GM19463 (cell line): ENCODE data around the gene CBFA2T3.

Source experiments
- ATAC-seq: cut with Tn5 transposase; IDR thresholded peaks from one replicate; pipeline ENCODE4 v1.9.1; 2021; ENCODE audit warnings: mild to moderate bottlenecking, moderate library complexity; ENCODE audit not compliant: unreplicated experiment

CBFA2T3 gene

GRCh38 chr16:88999457-89000206 is 22.6 kb upstream of the CBFA2T3 start:
- no peak for ATAC-seq

DNA sequence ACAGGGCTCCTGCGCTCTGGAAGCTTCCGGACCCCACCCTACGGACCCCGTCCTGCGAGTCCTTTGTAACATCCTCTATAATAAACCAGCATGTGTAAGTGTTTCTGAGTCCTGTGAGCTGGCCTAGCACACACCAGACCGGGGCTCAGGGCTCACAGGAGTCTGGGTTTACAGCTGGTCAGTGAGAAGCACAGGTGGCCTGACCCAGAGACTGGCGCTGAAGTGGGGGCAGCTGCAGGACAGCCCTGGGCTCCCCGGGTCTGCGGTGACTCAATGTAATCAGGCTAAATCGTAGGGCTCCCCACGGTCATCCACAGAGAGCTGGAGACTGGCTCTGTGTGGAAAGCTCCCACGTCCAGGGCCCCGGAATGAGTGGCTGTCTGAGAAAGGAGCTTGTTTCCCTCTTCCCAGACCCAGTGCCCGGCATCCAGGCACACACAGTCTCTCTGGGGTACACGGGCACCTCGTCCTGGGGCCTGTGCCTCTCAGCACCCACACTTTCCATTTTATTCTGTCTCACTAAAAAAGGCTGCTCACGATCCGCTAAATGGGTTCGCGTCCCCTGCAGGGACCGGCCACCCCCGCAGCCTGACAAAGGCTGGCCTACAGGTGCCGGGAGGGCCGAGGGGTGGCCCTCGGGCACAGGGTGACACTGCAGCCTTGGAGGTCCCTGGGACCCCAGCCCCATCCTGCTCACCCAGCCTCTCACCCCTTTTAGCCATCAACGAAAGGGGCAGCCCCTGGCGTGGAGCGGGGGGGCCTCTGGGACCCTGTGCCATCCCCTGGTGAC is 18.9 kb upstream of the CBFA2T3 start:
- no peak for ATAC-seq

- no peak for ATAC-seq
Observed at GRCh38 chr16:88995194-88995593, 18.2 kb upstream of the CBFA2T3 start.

DNA sequence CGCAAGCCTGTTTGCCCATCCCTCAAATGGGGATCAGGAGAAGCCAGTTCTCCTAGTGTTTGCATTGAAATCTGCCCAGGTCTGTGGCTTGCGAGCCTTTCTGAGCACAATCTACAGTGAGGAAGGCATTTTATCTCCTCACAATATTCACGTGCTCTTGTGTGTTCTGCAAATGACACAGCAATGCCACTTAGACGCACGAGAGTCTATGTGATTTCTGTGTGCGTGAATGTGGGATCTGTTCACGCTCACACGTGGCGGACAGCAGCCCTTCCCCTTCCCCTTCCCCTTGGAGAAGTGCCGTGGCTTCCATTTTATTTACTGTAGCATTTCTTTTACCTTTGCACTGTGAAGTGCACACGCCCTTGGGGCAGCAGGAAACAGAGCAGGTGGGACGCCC is 17.7 kb upstream of the CBFA2T3 start:
- ATAC-seq, result no peak

DNA sequence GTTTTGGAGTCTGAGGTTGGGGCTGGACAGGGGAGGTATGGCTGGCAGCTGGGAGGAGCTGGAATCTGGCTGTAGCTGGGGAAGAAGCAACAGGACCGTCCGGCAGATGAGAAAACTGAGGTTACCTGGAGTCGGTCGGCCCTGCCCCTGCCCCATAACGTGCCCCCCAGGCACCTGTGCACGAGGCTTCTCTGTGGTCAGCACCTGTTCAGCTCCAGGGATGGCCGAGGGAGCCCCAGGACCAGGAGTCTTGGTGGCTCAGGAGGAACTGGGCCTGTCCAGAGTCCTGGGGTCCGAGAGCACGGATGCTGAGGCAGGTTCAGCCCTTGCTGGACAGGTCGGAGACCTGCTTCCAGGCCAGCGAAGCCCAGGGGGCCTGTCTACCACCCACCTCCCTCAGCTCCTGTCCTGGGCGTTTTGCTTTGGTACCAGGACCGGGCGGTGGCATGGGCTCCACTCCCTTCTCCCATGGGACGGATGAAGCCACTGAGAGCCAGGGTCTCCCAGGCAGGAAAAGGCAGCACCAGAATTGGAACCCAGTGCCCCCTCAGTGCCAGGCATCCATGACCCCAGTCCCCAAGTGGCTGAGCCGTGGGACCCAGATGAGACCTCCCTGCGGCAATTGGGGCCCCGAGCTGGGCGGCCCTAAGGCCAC is 17.1 kb upstream of the CBFA2T3 start:
- ATAC-seq, result no peak

GRCh38 chr16:88993166-88993761 is 16.3 kb upstream of the CBFA2T3 start:
- ATAC-seq, result no peak

DNA sequence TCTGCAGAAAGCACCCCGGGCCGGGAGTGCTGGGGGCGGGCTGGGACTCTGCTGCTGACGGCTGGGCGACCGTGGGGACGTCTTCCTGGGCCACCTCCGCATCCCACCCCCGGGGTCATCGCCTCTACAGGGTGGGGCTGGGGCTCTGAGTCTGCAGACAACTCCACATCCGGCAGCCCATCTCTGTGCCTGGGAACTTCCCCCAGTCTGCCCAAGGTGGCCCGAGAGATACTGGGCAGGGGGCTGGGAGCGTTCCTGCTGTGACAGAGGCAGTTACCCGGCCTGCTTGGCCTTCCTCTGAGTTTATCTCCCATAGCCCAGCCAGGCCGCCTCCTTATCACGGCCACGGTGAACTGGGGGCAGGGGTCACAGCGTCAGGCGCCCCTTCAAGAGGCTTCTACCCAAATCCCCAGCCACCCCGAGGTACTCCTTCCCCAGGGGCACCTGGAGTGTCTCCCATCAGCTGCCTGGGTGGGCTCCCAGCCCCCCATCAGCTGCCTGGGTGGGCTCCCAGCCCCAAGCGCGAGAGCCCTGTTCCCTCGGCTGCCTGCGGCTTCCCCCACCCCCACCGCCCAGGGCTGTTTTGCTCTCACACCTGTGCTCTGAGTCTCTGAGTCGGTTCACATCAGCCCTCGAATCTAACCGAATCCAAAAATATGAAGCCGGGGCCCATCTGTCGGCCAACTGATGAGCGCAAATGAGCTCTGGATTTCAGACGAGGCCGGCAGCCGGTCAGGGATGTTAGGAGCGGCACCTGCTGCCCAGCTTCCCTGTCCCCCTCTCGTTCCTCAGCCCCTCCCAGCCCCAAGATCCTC is 15.6 kb upstream of the CBFA2T3 start:
- ATAC-seq, result no peak

- no peak for ATAC-seq
Observed at GRCh38 chr16:88991813-88992350, 14.9 kb upstream of the CBFA2T3 start.

DNA sequence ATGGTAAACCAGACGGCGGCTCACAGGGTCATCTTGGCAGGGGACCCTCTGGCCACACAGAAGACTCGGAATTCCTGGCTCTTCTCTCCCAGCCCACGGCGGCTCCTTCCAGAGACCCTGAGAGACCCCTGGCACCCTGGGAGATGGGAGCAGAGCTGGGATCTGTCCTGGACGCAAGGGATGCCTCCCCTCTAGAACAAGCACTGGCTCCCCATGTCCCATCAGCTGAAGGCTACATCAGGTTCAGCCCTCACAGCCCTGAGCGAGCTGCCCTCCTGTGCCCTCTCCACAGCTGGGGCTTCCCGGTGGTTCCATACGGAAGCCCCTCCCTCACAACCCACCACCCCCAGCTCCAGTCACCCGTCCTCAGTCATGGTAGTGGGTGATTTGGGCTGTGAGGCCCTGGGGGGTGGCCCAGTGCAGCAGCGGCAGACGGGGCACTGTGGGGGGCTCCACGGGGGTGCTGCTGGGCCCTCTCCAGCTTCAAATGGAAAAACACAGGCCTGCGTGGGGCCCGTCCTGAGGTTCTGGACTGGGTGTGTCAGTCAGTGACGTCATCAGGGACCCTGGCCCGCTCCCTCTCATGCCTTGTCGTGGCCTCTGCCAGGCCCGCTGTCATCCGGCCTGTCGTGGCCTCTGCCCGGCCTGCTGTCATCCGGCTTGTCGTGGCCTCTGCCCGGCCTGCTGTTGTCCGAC is 13.0 kb upstream of the CBFA2T3 start:
- no peak for ATAC-seq

DNA sequence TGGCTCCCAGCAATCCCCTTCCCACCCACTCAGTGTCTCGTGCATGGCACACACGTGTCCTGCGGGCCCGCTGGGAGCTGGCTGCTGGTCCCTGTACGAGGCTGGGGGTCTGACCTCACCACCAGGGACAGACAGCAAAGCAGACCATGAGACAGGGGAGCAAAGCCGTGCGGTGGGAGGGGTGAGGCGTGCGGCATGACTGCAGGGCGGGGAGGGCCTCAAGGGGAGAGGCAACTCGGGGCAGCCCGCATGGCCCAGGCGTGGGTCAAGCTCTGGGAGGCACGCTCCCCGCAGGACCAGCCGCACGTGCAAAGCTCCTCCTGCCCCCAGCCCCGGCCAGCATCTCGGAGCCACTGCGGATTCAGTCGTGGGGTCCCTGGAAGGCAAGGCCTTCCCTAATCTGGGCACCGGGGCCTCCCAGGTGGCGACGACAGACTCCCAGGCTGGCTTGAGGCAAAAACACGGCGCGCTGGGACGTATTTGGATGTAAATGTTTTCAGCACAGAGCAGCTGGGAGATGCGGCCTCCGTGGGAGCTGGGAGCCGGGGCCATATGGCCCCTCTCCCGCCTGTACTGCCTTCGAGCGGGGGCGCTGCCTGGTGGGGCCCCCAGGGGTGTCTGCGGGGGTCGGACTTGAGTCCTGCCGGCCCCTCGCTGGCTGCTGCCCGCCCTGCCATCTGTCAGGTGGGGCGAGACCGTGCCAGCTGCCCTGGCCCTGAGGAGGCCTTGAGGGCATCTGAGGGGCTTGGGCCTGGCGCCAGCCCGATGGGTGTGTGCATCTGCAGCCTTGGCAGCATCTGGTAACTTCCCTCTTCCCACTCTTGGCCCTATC is 12.2 kb upstream of the CBFA2T3 start:
- ATAC-seq, result no peak

- no peak for ATAC-seq
Observed at GRCh38 chr16:88985521-88985920, 8.5 kb upstream of the CBFA2T3 start.

- peak; percentile 55 for ATAC-seq
Observed at GRCh38 chr16:88983771-88984687, 7.0 kb upstream of the CBFA2T3 start.

DNA sequence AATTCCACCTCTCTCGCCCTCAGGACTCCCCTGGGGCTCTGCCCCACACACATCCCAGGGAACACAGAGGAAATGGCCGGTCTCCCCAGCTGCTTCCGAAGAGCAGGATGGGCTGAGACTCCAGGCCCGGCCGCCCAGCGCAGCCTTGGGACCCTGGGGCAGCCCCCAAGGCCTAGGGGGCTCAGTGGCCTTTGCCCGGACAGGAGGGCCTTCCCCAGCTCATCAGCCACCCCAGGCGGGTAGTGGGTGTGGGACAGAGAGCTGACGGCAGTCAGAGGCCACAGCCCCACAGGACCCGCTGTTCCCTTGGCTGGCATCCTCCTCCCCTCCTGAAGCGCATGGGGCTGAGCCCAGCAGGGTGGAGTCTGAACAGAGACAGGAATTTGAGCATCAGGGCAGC is 6.2 kb upstream of the CBFA2T3 start:
- ATAC-seq, result no peak

GRCh38 chr16:88982286-88983084 is 5.5 kb upstream of the CBFA2T3 start:
- no peak for ATAC-seq

DNA sequence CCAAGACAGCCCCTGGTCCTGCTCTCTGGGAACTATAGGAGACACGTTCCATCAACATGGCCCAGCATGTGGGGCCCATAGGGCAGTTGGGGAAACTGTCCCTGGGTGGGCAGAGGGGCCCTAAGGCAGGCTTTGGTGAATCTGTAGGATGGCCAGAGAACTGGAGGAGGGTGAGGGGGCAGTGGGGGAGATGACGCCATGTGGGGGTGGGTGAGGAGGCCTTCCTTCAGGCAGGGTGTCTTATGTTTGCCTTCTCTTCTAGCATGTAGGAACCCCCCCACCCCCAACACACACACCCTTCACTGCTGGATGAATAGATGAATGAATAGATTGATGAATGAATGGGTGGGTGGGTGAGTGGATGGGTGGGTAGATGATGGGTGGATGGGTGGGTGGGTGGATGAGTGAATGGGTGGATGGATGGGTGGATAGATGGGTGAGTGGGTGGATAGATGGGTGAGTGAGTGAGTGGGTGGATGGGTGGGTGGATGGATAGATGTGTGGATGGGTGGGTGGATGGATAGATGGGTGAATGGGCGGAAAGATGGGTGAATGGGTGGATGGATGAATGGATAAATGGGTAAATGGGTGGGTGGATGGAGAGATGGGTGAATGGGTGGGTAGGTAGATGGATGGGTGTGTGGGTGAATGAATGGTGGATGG is 2.5 kb upstream of the CBFA2T3 start:
- no peak for ATAC-seq

GRCh38 chr16:88978608-88979346 is 1.8 kb upstream of the CBFA2T3 start:
- ATAC-seq, result peak; percentile 35
